GM23338 (cell line): Measurements from ENCODE around the gene YAP1. TPM values are rescaled to one million over a fixed set of nuclear protein-coding genes. Genes with fewer than 3 reads are reported as not detected.
"Not testable (repeated sequence)": the region's sequence is repeated elsewhere in the genome, so short reads cannot be mapped to it uniquely, and the experiment has no call there.

Experiments
- ATAC-seq: fragments of 200-7000 bp; cut with Tn5 transposase; 3 replicates; pipeline ENCODE4 v1.9.1; 2020
- DNase-seq: peaks from one replicate; pipeline ENCODE4 v3.0.0-alpha.2; 2015; ENCODE audit warnings: low spot score
- H2AFZ ChIP-seq: fragments of 200-600 bp; sonication (generic); 2 replicates; pipeline ENCODE4 v1.8.0; 2016; ENCODE audit warnings: antibody characterized with exemption, mild to moderate bottlenecking, moderate library complexity
- H3F3A ChIP-seq: fragments of 200-600 bp; sonication (generic); replicated peaks from 2 replicates; pipeline ENCODE4 v1.8.0; 2017; ENCODE audit warnings: antibody characterized with exemption, mixed run types, low read depth
- H3K27ac ChIP-seq: fragments of 200-600 bp; sonication (generic); 2 replicates; pipeline ENCODE4 v1.6.1; 2016; ENCODE audit warnings: low read depth
- H3K27me3 ChIP-seq: fragments of 200-600 bp; sonication (generic); 2 replicates; pipeline ENCODE4 v1.8.0; 2016; ENCODE audit warnings: mild to moderate bottlenecking, mixed run types, moderate library complexity; ENCODE audit not compliant: insufficient read depth
- H3K36me3 ChIP-seq: fragments of 200-600 bp; sonication (generic); 2 replicates; pipeline ENCODE4 v1.8.0; 2016; ENCODE audit warnings: mild to moderate bottlenecking; ENCODE audit not compliant: insufficient read depth
- H3K4me1 ChIP-seq: fragments of 200-600 bp; sonication (generic); 2 replicates; pipeline ENCODE4 v1.8.0; 2016; ENCODE audit warnings: mild to moderate bottlenecking, moderate library complexity; ENCODE audit not compliant: insufficient read depth
- H3K4me2 ChIP-seq: fragments of 200-600 bp; sonication (generic); 2 replicates; pipeline ENCODE4 v1.7.1; 2017; ENCODE audit warnings: mixed run types
- H3K4me3 ChIP-seq: fragments of 200-600 bp; sonication (generic); 2 replicates; pipeline ENCODE4 v1.6.1; 2016; ENCODE audit warnings: mixed run types
- H3K79me2 ChIP-seq: fragments of 200-600 bp; sonication (generic); replicated peaks from 2 replicates; pipeline ENCODE4 v1.8.0; 2017; ENCODE audit warnings: mild to moderate bottlenecking; ENCODE audit not compliant: insufficient read depth
- H3K9me2 ChIP-seq: fragments of 200-600 bp; sonication (generic); 2 replicates; pipeline ENCODE4 v1.8.0; 2017; ENCODE audit not compliant: insufficient read depth
- H4K20me1 ChIP-seq: fragments of 200-600 bp; sonication (generic); replicated peaks from 2 replicates; pipeline ENCODE4 v1.8.0; 2017; ENCODE audit warnings: mild to moderate bottlenecking; ENCODE audit not compliant: insufficient read depth
- H3K27ac Mint-ChIP-seq: 2 replicates; pipeline ENCODE4 v1.8.0; 2020; ENCODE audit warnings: inconsistent platforms, mild to moderate bottlenecking, moderate library complexity, mixed read lengths
- H3K27me3 Mint-ChIP-seq: 3 replicates; pipeline ENCODE4 v1.8.0; 2022; ENCODE audit warnings: low read depth, mild to moderate bottlenecking, moderate library complexity, mixed read lengths, inconsistent platforms; ENCODE audit not compliant: insufficient read depth, poor library complexity
- H3K36me3 Mint-ChIP-seq: 3 replicates; pipeline ENCODE4 v1.8.0; 2021; ENCODE audit warnings: low read depth, mild to moderate bottlenecking, inconsistent platforms, moderate library complexity, mixed read lengths
- H3K4me1 Mint-ChIP-seq: 3 replicates; pipeline ENCODE4 v1.8.0; 2020; ENCODE audit warnings: mild to moderate bottlenecking, inconsistent platforms, mixed read lengths
- H3K4me3 Mint-ChIP-seq: 3 replicates; pipeline ENCODE4 v1.8.0; 2021; ENCODE audit warnings: moderate library complexity, mild to moderate bottlenecking, inconsistent platforms, mixed read lengths
- H3K9me3 Mint-ChIP-seq: 3 replicates; pipeline ENCODE4 v1.8.0; 2020; ENCODE audit warnings: moderate library complexity, mild to moderate bottlenecking, inconsistent platforms, mixed read lengths
- EZH2 ChIP-seq: fragments of 200-600 bp; sonication (generic); IDR thresholded peaks from one replicate; pipeline ENCODE4 v1.8.0; 2017; ENCODE audit warnings: antibody characterized with exemption, mild to moderate bottlenecking, low read depth; ENCODE audit not compliant: unreplicated experiment
- EZH2phosphoT487 ChIP-seq: fragments of 200-600 bp; sonication (generic); IDR thresholded peaks from one replicate; pipeline ENCODE4 v1.8.1; 2018; ENCODE audit warnings: antibody characterized with exemption; ENCODE audit not compliant: unreplicated experiment
- ZNF114 ChIP-seq: fragments of 250-450 bp; sonication (Bioruptor Pico); IDR thresholded peaks from 2 replicates; pipeline ENCODE4 v1.5.0; 2020; ENCODE audit warnings: mild to moderate bottlenecking, moderate library complexity
- ZNF331 ChIP-seq: fragments of 250-450 bp; sonication (Bioruptor Pico); IDR thresholded peaks from 2 replicates; pipeline ENCODE4 v1.5.0; 2020; ENCODE audit warnings: low read depth, mild to moderate bottlenecking, moderate library complexity
- polyA plus RNA-seq: library from polyadenylated mRNA; unstranded; fragments of >200 nt; fragmentation: Nextera tagmentation; extraction: Ambion mirVana; gene quantifications from 2 replicates; pipeline ENCODE4 v1.2.1, GENCODE V29; 2016
- total RNA-seq: library from RNA; depleted of rRNA; stranded (reverse); fragments of >200 nt; shearing (Covaris generic); gene quantifications from 2 replicates; pipeline ENCODE4 v1.2.3, GENCODE V29; 2014
- TF ChIP-seq, protein P1 (sequence below): IDR thresholded peaks from one replicate; pipeline ENCODE4 v1.6.1; 2018; ENCODE audit warnings: antibody characterized with exemption; ENCODE audit not compliant: unreplicated experiment
- TF ChIP-seq, protein P2 (sequence below): IDR thresholded peaks from 2 replicates; pipeline ENCODE4 v1.6.1; 2016; ENCODE audit warnings: antibody characterized with exemption

Gene YAP1
- total and polyA plus RNA-seq, 2 experiments from 2014 or later: 17.2 to 155 TPM

DNA sequence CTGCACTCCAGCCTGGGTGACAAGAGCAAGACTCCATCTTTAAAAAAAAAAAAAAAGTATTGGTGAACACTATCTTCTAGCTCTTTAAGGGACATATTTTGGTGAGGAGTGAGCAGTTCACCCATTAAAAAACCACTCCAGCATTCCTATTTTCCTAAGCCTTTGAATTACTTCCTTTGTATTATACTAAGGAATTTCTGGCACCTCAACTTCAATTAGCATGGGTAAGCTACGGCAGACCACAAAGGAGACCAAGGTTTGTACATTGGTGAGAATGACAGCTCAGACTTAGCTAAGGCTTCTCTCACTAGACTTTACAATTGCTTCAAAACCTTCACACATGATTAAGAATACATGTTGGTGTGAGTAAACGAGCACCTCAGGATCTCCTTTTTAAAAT lies 150.0 kb downstream of the YAP1 start (continued):
- TF ChIP-seq, protein P1, sequence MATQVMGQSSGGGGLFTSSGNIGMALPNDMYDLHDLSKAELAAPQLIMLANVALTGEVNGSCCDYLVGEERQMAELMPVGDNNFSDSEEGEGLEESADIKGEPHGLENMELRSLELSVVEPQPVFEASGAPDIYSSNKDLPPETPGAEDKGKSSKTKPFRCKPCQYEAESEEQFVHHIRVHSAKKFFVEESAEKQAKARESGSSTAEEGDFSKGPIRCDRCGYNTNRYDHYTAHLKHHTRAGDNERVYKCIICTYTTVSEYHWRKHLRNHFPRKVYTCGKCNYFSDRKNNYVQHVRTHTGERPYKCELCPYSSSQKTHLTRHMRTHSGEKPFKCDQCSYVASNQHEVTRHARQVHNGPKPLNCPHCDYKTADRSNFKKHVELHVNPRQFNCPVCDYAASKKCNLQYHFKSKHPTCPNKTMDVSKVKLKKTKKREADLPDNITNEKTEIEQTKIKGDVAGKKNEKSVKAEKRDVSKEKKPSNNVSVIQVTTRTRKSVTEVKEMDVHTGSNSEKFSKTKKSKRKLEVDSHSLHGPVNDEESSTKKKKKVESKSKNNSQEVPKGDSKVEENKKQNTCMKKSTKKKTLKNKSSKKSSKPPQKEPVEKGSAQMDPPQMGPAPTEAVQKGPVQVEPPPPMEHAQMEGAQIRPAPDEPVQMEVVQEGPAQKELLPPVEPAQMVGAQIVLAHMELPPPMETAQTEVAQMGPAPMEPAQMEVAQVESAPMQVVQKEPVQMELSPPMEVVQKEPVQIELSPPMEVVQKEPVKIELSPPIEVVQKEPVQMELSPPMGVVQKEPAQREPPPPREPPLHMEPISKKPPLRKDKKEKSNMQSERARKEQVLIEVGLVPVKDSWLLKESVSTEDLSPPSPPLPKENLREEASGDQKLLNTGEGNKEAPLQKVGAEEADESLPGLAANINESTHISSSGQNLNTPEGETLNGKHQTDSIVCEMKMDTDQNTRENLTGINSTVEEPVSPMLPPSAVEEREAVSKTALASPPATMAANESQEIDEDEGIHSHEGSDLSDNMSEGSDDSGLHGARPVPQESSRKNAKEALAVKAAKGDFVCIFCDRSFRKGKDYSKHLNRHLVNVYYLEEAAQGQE: no peak
- no peak for TF ChIP-seq ZNF114 (CRISPR knock-in tag)
- no peak for TF ChIP-seq EZH2phosphoT487
- TF ChIP-seq, protein P2, sequence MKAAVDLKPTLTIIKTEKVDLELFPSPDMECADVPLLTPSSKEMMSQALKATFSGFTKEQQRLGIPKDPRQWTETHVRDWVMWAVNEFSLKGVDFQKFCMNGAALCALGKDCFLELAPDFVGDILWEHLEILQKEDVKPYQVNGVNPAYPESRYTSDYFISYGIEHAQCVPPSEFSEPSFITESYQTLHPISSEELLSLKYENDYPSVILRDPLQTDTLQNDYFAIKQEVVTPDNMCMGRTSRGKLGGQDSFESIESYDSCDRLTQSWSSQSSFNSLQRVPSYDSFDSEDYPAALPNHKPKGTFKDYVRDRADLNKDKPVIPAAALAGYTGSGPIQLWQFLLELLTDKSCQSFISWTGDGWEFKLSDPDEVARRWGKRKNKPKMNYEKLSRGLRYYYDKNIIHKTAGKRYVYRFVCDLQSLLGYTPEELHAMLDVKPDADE: no peak

DNA sequence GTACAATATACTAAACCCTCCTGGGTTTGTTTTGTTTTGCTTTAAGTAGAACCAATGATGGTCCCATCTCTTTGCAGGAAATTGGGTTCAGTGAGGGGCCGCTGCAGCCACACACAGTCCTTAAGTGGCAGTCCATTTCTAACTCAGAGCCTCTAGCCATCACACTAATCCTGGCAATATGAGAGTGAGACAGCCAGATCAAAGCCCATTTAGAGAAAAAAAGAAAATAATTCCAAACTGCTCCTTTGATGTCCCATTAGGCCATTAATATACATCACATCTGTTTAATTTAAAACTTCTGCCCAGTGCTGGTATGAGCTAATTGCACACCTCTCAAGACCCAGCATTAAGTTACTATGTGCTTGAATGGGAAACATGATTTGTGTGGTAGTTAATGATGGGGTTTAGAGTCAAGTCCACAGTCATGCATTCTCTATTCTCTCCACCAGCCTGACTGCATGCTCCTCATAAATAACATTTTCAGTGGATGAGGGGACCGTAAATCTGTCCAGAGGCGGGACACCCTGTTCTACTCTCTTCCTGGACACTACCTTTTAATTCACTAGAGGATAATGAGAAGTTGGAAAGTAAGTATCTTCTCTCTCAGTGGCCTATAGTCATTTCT lies 153.2 kb downstream of the YAP1 start:
- Mint-ChIP-seq H3K9me3 (no peaks in the 10 kb centered on the region), H3K4me3 (no peak overlapping the region), H3K27me3 (peaks cover 9% of the 10 kb centered on the region), H3K27ac (no peak overlapping the region), H3K4me1 (peaks cover 13% of the 10 kb centered on the region), H3K36me3 (no peaks in the 10 kb centered on the region)
- TF ChIP-seq, protein P2: no peak
- TF ChIP-seq ZNF114 (CRISPR knock-in tag) (no peak), EZH2 (no peak), EZH2phosphoT487 (no peak), ZNF331 (no peak)
- H3K4me1 ChIP-seq: peaks cover 17% of the 10 kb centered on the region
- no peak overlapping the region for H3K4me3 ChIP-seq
- H3K79me2 ChIP-seq: no peaks in the 10 kb centered on the region
- no peak overlapping the region for H2AFZ ChIP-seq
- H3F3A ChIP-seq: no peaks in the 10 kb centered on the region; the same call in 1 of the 2 replicates
- H3K4me2 ChIP-seq: no peak overlapping the region
- no peaks in the 10 kb centered on the region for H3K36me3 ChIP-seq
- ATAC-seq (no peak), DNase-seq (no peak)
- no peaks in the 10 kb centered on the region; the same call in 1 of the 2 replicates for H3K9me2 ChIP-seq
- no peak overlapping the region for H3K27ac ChIP-seq
- H4K20me1 ChIP-seq: no peaks in the 10 kb centered on the region
- 0 out of 2 replicates have a peak, but pooled peaks cover 3% of the 10 kb centered on the region for H3K27me3 ChIP-seq

DNA sequence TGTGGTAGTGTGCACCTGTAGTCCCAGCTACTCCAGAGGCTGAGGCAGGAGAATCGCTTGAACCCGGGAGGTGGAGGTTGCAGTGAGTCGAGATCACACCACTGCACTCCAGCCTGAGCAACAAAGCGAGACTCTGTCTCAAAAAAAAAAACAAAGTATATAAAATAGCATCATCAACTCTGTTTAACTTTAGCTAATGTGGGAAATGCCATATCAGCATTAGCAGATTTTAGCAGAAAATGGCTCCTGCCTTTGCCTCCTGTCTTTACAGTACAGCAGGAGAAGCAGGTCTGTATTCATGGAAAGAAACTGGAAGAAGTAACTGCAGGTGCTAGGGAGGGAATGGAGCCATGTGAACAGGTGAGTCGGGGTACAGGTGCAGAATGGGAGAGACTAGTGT lies 154.5 kb downstream of the YAP1 start:
- not testable (repeated sequence) for H3K9me2 ChIP-seq, H3K4me3 ChIP-seq, H3K9me3 Mint-ChIP-seq, H2AFZ ChIP-seq, H3K27ac Mint-ChIP-seq, H3K36me3 Mint-ChIP-seq, H3K4me2 ChIP-seq, H3K4me3 Mint-ChIP-seq, H3K79me2 ChIP-seq, ATAC-seq, H3F3A ChIP-seq, H3K36me3 ChIP-seq, H3K27me3 Mint-ChIP-seq, DNase-seq, H3K27ac ChIP-seq, H3K27me3 ChIP-seq, H4K20me1 ChIP-seq
- H3K4me1 Mint-ChIP-seq: peaks cover 20% of the 10 kb centered on the region
- peaks cover 22% of the 10 kb centered on the region for H3K4me1 ChIP-seq
